WTC11 (cell line): ENCODE data around the gene RGS11.

ENCODE experiments used
- CTCF ChIP-seq: fragments of 200-600 bp; IDR thresholded peaks from 2 replicates; pipeline ENCODE4 v1.8.0; 2022; ENCODE audit warnings: antibody characterized with exemption
- IRF2 ChIP-seq: sonication (generic); formaldehyde crosslinking; IDR thresholded peaks from 2 replicates; pipeline ENCODE4 v1.8.0; 2022; ENCODE audit warnings: low read depth, missing genetic modification reagents, borderline replicate concordance
- TCF7 ChIP-seq: sonication (generic); formaldehyde crosslinking; IDR thresholded peaks from 2 replicates; pipeline ENCODE4 v1.8.0; 2022; ENCODE audit warnings: mild to moderate bottlenecking, low read depth, missing genetic modification reagents, moderate library complexity
- USF1 ChIP-seq: sonication (generic); formaldehyde crosslinking; IDR thresholded peaks from 2 replicates; pipeline ENCODE4 v1.8.0; 2022; ENCODE audit warnings: mild to moderate bottlenecking, missing genetic modification reagents
- ZNF232 ChIP-seq: sonication (generic); formaldehyde crosslinking; IDR thresholded peaks from 2 replicates; pipeline ENCODE4 v1.8.0; 2022; ENCODE audit warnings: mild to moderate bottlenecking, missing genetic modification reagents

GRCh38 chr16:291539-291938, 15.8 kb upstream of the RGS11 start:
- no peak for TF ChIP-seq USF1 (CRISPR knock-in tag)
- no peak for TF ChIP-seq CTCF
- TF ChIP-seq ZNF232 (CRISPR knock-in tag) = no peak
- TF ChIP-seq TCF7 = no peak
- no peak for TF ChIP-seq IRF2 (CRISPR knock-in tag)
